Measurements from ENCODE around the gene IFFO2. TPM values are rescaled to one million over a fixed set of nuclear protein-coding genes. Genes with fewer than 3 reads are reported as not detected.

The IFFO2 gene
- 4.3 and 5.5 TPM in 2 replicates for total RNA-seq

DNA sequence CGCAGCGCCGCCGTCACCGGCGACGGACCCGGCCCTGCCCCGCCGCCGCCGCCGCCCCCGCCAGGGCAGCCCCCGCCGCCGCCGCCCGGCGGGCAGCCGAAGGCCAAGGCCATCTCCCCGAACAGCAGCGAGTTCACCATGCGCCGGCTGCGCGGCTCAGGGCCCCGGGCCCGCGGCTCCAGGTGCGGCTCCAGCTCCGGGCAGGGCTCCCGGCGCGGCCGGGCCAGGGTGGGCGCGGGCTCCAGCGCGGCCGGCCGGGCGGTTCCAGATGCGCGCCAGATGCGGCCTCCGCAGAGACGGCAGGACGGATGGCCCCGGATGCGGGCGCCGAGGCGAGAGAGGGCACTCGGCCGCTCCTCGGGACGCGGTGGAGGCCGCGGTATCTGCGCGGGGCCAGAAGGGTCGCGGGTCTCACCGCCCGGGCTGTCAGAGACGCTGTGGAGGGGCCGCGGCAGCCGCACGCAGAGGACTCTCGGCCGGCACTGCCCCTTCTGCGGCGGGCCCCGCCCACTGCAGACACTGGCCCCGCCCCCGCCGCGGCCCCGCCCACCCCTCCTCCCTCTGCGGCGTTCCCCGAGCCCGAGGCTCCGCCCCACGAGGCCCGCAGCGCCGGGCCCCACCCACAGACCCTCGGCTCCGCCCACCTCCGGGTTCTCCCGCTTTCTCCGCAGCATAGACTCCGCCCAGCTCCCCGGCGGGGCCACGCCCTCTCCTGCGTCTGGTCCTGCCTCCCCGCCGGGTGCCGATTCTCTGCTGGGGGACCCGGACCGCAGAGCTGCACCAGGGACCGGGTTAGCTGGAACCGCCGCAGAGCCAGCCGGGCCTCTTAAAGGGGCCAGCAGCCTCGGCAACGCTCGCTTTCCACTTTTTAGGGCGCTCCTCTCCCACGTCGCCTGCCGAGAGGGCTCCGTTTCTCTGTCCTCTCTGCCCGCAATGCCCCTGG lies at the start of gene IFFO2:
Gene IFFO2 (minus strand): TSS at position 484 of the 943 bp plus-strand sequence. CDS start 344 bp downstream, at position 140.

GRCh38 chr1:18902523-18903290 lies 53.8 kb downstream of the IFFO2 start, which contains the start of gene ALDH4A1:
Gene ALDH4A1, minus strand, starts transcription at chr1:18902555. Its CDS starts 32 bp downstream, at chr1:18902523.

GRCh38 chr1:18859560-18859959 lies 96.9 kb downstream of the IFFO2 start, which contains the start of gene TAS1R2:
Gene TAS1R2, minus strand, starts transcription at chr1:18859660. Its CDS starts 0 bp downstream, at chr1:18859660.

Other genes with a start within 250 kb of the IFFO2 start
- not detected in 2 replicates for gene TAS1R2, start 97.0 kb downstream of the IFFO2 start, total RNA-seq
- gene ALDH4A1, start 54.1 kb downstream of the IFFO2 start, total RNA-seq = 7.6 and 8.5 TPM in 2 replicates

Measured in smooth muscle cell of bladder (primary cell).